Naive thymus-derived CD4-positive, alpha-beta T cell (primary cell): Measurements from ENCODE around the gene GABRR1. TPM values are rescaled to one million over a fixed set of nuclear protein-coding genes. Genes with fewer than 3 reads are reported as not detected.

Experiments used
- ATAC-seq: fragments of 150-1000 bp; cut with Tn5 transposase; 2 replicates; pipeline ENCODE4 v1.10.0; 2021; ENCODE audit warnings: mild to moderate bottlenecking, moderate library complexity
- CTCF ChIA-PET: fragments of 350-600 bp; sonication (Branson Sonifier 250); formaldehyde crosslinking; loops from one replicate; lab custom pipeline; 2021; ENCODE audit warnings: antibody characterized with exemption; lab: Charles Lee
- POLR2A ChIA-PET: fragments of 350-600 bp; sonication (Branson Sonifier 250); formaldehyde crosslinking; loops from one replicate; lab custom pipeline; 2021; ENCODE audit warnings: antibody characterized with exemption, inconsistent platforms; lab: Charles Lee
- DNase-seq, 9 donors: peaks; one replicate each; pipeline versions ENCODE4 v3.0.0 to v3.0.0-alpha.2; 2020 to 2022; ENCODE audit warnings: mixed read lengths in 1 of 9
- H3K27ac ChIP-seq: one replicate; pipeline ENCODE4 v1.7.0; 2013; ENCODE audit warnings: mild to moderate bottlenecking, low read depth, low read length, moderate library complexity
- H3K27me3 ChIP-seq, 2 donors: one replicate each; pipeline ENCODE4 v1.7.0; 2013; ENCODE audit warnings: low read length in 2 of 2, mild to moderate bottlenecking in 2 of 2, moderate library complexity in 2 of 2; ENCODE audit not compliant: control insufficient read depth in 2 of 2, insufficient read depth in 2 of 2
- H3K36me3 ChIP-seq, 3 experiments: 1 replicate in 2 of 3; 2 replicates in 1 of 3; pipeline ENCODE4 v1.7.0; 2013; ENCODE audit warnings: low read length in 3 of 3, mild to moderate bottlenecking in 3 of 3, moderate library complexity in 1 of 3; ENCODE audit not compliant: insufficient read depth in 3 of 3, control insufficient read depth in 2 of 3
- H3K4me1 ChIP-seq, 2 donors: one replicate each; pipeline ENCODE4 v1.7.0; 2013; ENCODE audit warnings: low read length in 2 of 2, mild to moderate bottlenecking in 2 of 2, moderate library complexity in 1 of 2; ENCODE audit not compliant: control insufficient read depth in 2 of 2, insufficient read depth in 2 of 2
- H3K4me3 ChIP-seq: 2 replicates; pipeline ENCODE4 v1.7.0; 2013; ENCODE audit warnings: mild to moderate bottlenecking, low read length
- H3K9me3 ChIP-seq, 3 experiments: 1 replicate in 2 of 3; 2 replicates in 1 of 3; pipeline ENCODE4 v1.7.0; 2013; ENCODE audit warnings: low read length in 3 of 3; ENCODE audit not compliant: control insufficient read depth in 2 of 3
- H3K27ac Mint-ChIP-seq, 9 donors: one replicate each; pipeline ENCODE4 v1.8.0; 2020 to 2022; ENCODE audit warnings: mixed read lengths in 9 of 9, mild to moderate bottlenecking in 8 of 9, moderate library complexity in 5 of 9, inconsistent platforms in 2 of 9
- H3K27me3 Mint-ChIP-seq, 5 donors: one replicate each; pipeline ENCODE4 v1.8.0; 2021 to 2022; ENCODE audit warnings: mixed read lengths in 5 of 5, mild to moderate bottlenecking in 1 of 5
- H3K36me3 Mint-ChIP-seq, 5 donors: one replicate each; pipeline ENCODE4 v1.8.0; 2020 to 2022; ENCODE audit warnings: mixed read lengths in 5 of 5, mild to moderate bottlenecking in 3 of 5, inconsistent platforms in 1 of 5
- H3K4me1 Mint-ChIP-seq, 7 donors: one replicate each; pipeline ENCODE4 v1.8.0; 2020 to 2022; ENCODE audit warnings: mixed read lengths in 7 of 7, mild to moderate bottlenecking in 3 of 7, inconsistent platforms in 1 of 7
- H3K4me3 Mint-ChIP-seq, 10 donors: one replicate each; pipeline ENCODE4 v1.8.0; 2020 to 2022; ENCODE audit warnings: mild to moderate bottlenecking in 10 of 10, mixed read lengths in 10 of 10, moderate library complexity in 6 of 10, inconsistent platforms in 2 of 10
- H3K9me3 Mint-ChIP-seq, 11 donors: one replicate each; pipeline ENCODE4 v1.8.0; 2020 to 2022; ENCODE audit warnings: mixed read lengths in 11 of 11, mild to moderate bottlenecking in 4 of 11, inconsistent platforms in 1 of 11, moderate library complexity in 1 of 11
- intact Hi-C, 2 donors: fragments of 100-400 bp; cut with micrococcal nuclease; formaldehyde crosslinking; loops; one replicate each; pipeline ENCODE4 v1.15.1; 2023
- polyA plus RNA-seq, 2 donors: library from polyadenylated mRNA; unstranded; fragments of 300-500 nt; fragmentation: Illumina TruSeq; gene quantifications; one replicate each; pipeline ENCODE4 v1.2.3, GENCODE V29; 2021
- total RNA-seq, 6 experiments: library from RNA in 5 of 6; stranded (reverse) in 5 of 6; gene quantifications; 1 replicate in 5 of 6; 2 replicates in 1 of 6; pipeline ENCODE4 v1.2.3 and lab custom pipeline; 2021 to 2026

The GABRR1 gene
- total and polyA plus RNA-seq, 7 experiments from 2014 or later = not detected

DNA sequence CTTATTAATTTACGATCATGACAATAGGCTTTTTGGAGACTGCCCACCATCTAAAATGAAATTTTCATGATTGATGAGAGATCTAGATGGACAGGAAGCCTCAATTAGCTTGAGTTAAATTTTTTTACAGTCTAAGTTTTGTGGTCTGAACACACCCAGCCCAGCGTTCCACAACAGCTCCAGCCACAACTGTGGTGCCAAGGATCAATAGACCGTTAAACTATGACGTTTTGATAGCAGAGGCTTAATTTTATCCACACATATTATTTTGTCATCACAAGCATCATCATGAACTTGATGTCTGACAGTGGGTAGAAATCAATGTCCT lies 5.5 kb upstream of the GABRR1 start:
- Mint-ChIP-seq H3K36me3 (no peaks in the 10 kb centered on the region), H3K9me3 (peaks cover 0 to 6% (median 0%) of the 10 kb centered on the region in 11 donors), H3K4me1 (no peaks in the 10 kb centered on the region), H3K27ac (no peak overlapping the region), H3K27me3 (peaks cover 0 to 8% (median 4%) of the 10 kb centered on the region in 5 donors), H3K4me3 (no peak overlapping the region)
- intact Hi-C loops = no loop called here
- ATAC-seq (no peak), DNase-seq (no peak)
- CTCF ChIA-PET = no interaction called here
- Histone ChIP-seq H3K9me3 (no peaks in the 10 kb centered on the region), H3K27me3 (no peaks in the 10 kb centered on the region), H3K36me3 (no peaks in the 10 kb centered on the region), H3K27ac (no peak overlapping the region), H3K4me1 (no peaks in the 10 kb centered on the region), H3K4me3 (no peak overlapping the region)
- POLR2A ChIA-PET = no interaction called here

DNA sequence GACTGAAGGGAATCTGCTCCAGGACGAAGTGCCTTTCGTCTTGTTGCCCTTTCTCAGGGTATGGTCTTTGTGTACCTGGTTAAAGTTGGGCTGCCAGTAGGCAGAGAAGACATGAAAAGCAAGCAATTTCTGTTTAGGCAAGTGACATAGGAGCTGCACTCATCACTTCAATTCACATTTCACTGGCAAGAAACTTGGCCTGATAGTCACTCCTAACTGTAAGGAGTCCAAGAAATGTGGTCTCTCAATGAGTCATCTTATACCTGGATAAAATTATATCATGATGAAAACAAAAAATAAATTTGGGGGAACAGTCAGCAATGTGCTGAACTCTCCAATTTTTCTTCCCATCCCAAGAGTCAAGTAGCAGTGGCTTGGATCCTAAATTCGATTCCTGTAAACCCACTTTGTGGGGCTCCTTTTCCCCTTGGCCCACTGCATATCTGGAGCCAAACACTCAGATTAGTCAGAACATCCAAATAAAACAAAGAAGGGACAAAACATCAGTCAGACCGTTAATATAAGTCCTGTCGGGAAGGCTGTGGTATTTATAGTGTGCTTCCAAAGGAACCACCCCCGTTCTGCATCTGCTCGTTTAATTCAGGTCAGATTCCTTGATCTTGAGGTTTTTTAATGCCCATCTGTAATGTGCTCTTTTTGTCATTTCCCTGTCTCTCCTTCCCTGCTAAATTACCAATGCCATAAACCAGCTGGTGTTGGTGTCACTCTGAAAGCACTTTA lies 5.0 kb upstream of the GABRR1 start:
- Mint-ChIP-seq H3K36me3 (no peaks in the 10 kb centered on the region), H3K9me3 (peaks cover 0 to 6% (median 0%) of the 10 kb centered on the region in 11 donors), H3K4me1 (no peaks in the 10 kb centered on the region), H3K27me3 (peaks cover 0 to 14% (median 9%) of the 10 kb centered on the region in 5 donors), H3K4me3 (no peak overlapping the region), H3K27ac (no peak overlapping the region)
- ChIA-PET POLR2A (no interaction called here), CTCF (no interaction called here)
- H3K36me3 ChIP-seq = no peaks in the 10 kb centered on the region
- H3K4me1 ChIP-seq = no peaks in the 10 kb centered on the region
- ATAC-seq = no peak
- no peak overlapping the region for H3K4me3 ChIP-seq
- H3K27me3 ChIP-seq = no peaks in the 10 kb centered on the region
- no peaks in the 10 kb centered on the region for H3K9me3 ChIP-seq
- DNase-seq = no peak
- intact Hi-C loops = no loop called here
- no peak overlapping the region for H3K27ac ChIP-seq

DNA sequence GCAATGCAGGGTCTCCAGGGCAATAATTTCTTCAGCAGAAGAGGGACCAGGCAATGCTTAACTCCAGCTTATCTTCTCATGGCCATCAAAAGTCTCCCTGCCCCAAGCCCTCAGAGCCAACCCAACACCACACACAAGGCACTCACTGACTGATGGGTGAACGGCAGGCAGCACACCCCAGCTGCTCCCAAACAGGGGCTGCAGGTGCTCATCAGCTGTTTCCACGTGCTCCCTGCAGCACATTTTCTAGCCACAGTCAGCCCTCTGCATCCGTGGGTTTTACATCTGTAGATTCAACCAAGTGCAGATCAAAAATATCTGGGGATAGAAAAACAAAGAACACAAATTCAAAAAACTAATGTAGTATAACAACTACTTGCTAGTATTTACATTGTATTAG lies 4.0 kb upstream of the GABRR1 start:
- Histone ChIP-seq H3K27ac (no peak overlapping the region), H3K9me3 (no peaks in the 10 kb centered on the region), H3K4me3 (no peak overlapping the region), H3K4me1 (no peaks in the 10 kb centered on the region), H3K27me3 (no peaks in the 10 kb centered on the region), H3K36me3 (no peaks in the 10 kb centered on the region)
- CTCF ChIA-PET = no interaction called here
- no peaks in the 10 kb centered on the region for H3K36me3 Mint-ChIP-seq
- no peak for ATAC-seq
- no peaks in the 10 kb centered on the region for H3K4me1 Mint-ChIP-seq
- DNase-seq = no peak
- peaks cover 0 to 22% (median 10%) of the 10 kb centered on the region in 5 donors for H3K27me3 Mint-ChIP-seq
- peaks cover 0 to 6% (median 0%) of the 10 kb centered on the region in 11 donors for H3K9me3 Mint-ChIP-seq
- no peak overlapping the region for H3K27ac Mint-ChIP-seq
- intact Hi-C loops = no loop called here
- no peak overlapping the region for H3K4me3 Mint-ChIP-seq
- POLR2A ChIA-PET = no interaction called here

DNA sequence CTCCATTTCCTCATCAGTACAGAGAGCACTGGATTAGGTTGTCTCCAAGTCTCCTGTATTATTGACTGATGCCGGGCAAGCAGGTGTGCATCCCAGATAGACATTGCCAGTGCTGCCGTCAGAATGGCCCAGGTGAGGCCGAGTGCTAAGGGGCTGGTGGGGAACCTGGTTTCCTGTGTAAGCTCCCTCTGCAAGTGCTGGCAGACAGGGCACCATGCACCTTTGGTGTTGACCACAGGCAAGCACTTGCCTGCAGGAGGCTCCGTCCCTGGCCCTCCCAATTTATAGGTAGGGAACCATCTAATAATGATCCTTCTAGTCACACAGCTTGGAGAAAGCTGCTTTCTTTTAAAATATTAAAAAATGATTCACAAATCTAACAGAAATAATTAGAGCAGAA lies 747 bp downstream of the GABRR1 start:
- ATAC-seq (no peak), DNase-seq (no peak)
- no peaks in the 10 kb centered on the region for H3K4me1 ChIP-seq
- H3K36me3 ChIP-seq = no peaks in the 10 kb centered on the region
- no peak overlapping the region for H3K4me3 Mint-ChIP-seq
- intact Hi-C loops = no loop called here
- no peaks in the 10 kb centered on the region for H3K9me3 ChIP-seq
- ChIA-PET POLR2A (no interaction called here), CTCF (no interaction called here)
- H3K4me1 Mint-ChIP-seq = peaks cover 0 to 3% (median 0%) of the 10 kb centered on the region in 7 donors
- no peaks in the 10 kb centered on the region for H3K27me3 ChIP-seq
- no peak overlapping the region for H3K4me3 ChIP-seq
- no peak overlapping the region for H3K27ac Mint-ChIP-seq
- H3K36me3 Mint-ChIP-seq = no peaks in the 10 kb centered on the region
- H3K27ac ChIP-seq = no peak overlapping the region
- H3K9me3 Mint-ChIP-seq = peaks cover 0 to 9% (median 0%) of the 10 kb centered on the region in 11 donors
- peaks cover 7 to 40% (median 15%) of the 10 kb centered on the region in 5 donors for H3K27me3 Mint-ChIP-seq

DNA sequence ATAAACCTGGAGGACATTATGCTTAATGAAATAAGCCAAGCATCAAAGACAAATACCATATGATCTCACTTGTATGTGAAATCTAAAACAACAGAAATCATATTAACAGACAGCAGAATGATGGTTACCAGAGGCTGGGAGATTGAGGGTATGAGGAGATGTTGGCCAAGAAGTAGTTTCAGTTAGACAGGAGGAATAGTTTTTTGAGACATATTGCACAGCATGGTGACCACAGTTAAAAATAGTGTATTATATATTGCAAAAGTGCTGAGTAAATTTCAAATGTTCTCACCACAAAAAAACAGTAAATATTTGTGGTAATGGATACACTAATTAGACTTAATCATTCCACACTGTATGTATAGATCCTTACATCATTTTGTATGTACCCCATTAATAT lies 1.8 kb downstream of the GABRR1 start:
- Histone ChIP-seq H3K4me1 (no peaks in the 10 kb centered on the region), H3K36me3 (no peaks in the 10 kb centered on the region), H3K27ac (no peak overlapping the region), H3K27me3 (no peaks in the 10 kb centered on the region), H3K9me3 (no peaks in the 10 kb centered on the region), H3K4me3 (no peak overlapping the region)
- POLR2A ChIA-PET = no interaction called here
- CTCF ChIA-PET = no interaction called here
- ATAC-seq (no peak), DNase-seq (no peak)
- intact Hi-C loops = no loop called here
- Mint-ChIP-seq H3K27ac (no peak overlapping the region), H3K4me3 (no peak overlapping the region), H3K27me3 (peaks cover 11 to 43% (median 16%) of the 10 kb centered on the region in 5 donors), H3K4me1 (peaks cover 0 to 3% (median 0%) of the 10 kb centered on the region in 7 donors), H3K36me3 (no peaks in the 10 kb centered on the region), H3K9me3 (peaks cover 0 to 9% (median 0%) of the 10 kb centered on the region in 11 donors)

DNA sequence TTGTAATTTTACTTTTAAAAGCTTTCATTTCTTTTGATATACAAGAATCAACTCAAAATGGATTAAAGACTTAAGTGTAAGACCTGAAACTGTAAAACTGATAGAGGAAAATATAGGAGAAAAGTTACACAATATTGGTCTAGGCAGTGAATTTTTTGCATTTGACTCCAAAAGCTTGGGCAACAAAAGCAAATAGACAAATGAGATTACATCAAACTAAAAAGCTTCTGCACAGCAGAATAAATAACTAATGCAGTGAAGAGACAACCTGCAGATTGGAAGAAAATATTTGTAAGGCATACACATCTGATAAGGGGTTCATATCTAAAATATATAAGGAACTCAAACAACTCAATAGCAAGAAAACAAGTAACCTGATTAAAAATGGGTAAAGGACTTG lies 3.0 kb downstream of the GABRR1 start:
- Mint-ChIP-seq H3K27ac (no peak overlapping the region), H3K36me3 (no peaks in the 10 kb centered on the region), H3K4me1 (peaks cover 0 to 3% (median 0%) of the 10 kb centered on the region in 7 donors), H3K9me3 (peaks cover 0 to 9% (median 0%) of the 10 kb centered on the region in 11 donors), H3K27me3 (peaks cover 11 to 43% (median 16%) of the 10 kb centered on the region in 5 donors), H3K4me3 (no peak overlapping the region)
- H3K4me3 ChIP-seq = no peak overlapping the region
- no peaks in the 10 kb centered on the region for H3K27me3 ChIP-seq
- no peaks in the 10 kb centered on the region for H3K36me3 ChIP-seq
- H3K9me3 ChIP-seq = no peaks in the 10 kb centered on the region
- H3K27ac ChIP-seq = no peak overlapping the region
- ChIA-PET POLR2A (no interaction called here), CTCF (no interaction called here)
- H3K4me1 ChIP-seq = no peaks in the 10 kb centered on the region
- ATAC-seq (no peak), DNase-seq (no peak)
- intact Hi-C loops = no loop called here

DNA sequence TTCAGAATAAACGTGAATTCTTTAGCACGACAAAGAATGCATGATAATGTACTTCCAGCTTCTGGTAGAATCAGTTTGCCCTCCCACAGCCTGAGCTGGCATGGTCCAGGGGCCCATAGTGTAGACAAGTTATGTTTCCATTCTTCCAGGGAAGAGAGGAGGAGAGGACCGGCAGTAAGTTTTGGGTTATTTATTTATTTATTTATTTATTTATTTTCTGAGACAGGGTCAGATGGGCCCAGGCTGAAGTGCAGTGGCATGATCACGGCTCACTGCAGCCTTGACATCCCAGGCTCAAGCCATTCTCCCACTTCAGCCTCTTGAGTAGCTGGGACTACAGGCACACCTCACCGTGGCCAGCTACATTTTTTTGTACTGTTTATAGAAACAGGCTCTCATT lies 4.7 kb downstream of the GABRR1 start:
- H3K4me1 ChIP-seq = no peaks in the 10 kb centered on the region
- CTCF ChIA-PET = no interaction called here
- no peaks in the 10 kb centered on the region for H3K9me3 ChIP-seq
- H3K27ac ChIP-seq = no peak overlapping the region
- H3K36me3 ChIP-seq = no peaks in the 10 kb centered on the region
- Mint-ChIP-seq H3K4me3 (no peak overlapping the region), H3K27ac (no peak overlapping the region), H3K4me1 (peaks cover 0 to 3% (median 0%) of the 10 kb centered on the region in 7 donors), H3K27me3 (peaks cover 8 to 33% (median 16%) of the 10 kb centered on the region in 5 donors), H3K36me3 (no peaks in the 10 kb centered on the region), H3K9me3 (peaks cover 0 to 9% (median 0%) of the 10 kb centered on the region in 11 donors)
- DNase-seq (no peak), ATAC-seq (no peak)
- no peak overlapping the region for H3K4me3 ChIP-seq
- intact Hi-C loops = no loop called here
- H3K27me3 ChIP-seq = no peaks in the 10 kb centered on the region
- POLR2A ChIA-PET = no interaction called here
